Neural cell (in vitro differentiated cells): ENCODE results near the gene ZRANB3. TPM values are rescaled to one million over a fixed set of nuclear protein-coding genes. Genes with fewer than 3 reads are reported as not detected.

Source experiments
- H2AFZ ChIP-seq: fragments of 200-600, 300-800 bp; sonication (generic), shearing (Covaris generic); 2 replicates; pipeline ENCODE4 v1.6.0; 2014; ENCODE audit warnings: low read depth, mild to moderate bottlenecking, antibody characterized with exemption, low read length, moderate library complexity
- H3F3A ChIP-seq: fragments of 200-600 bp; shearing (Covaris generic); 2 replicates; pipeline ENCODE4 v1.6.1; 2016; ENCODE audit warnings: mild to moderate bottlenecking, moderate library complexity, mixed read lengths, antibody characterized with exemption, low read length; ENCODE audit not compliant: insufficient read depth, poor library complexity, severe bottlenecking
- H3K27ac ChIP-seq: fragments of 200-600, 300-800 bp; sonication (generic), shearing (Covaris generic); 2 replicates; pipeline ENCODE4 v1.5.1; 2014; ENCODE audit warnings: mild to moderate bottlenecking, low read length, moderate library complexity
- H3K27me3 ChIP-seq: fragments of 300-800, 200-600 bp; sonication (generic), shearing (Covaris generic); 2 replicates; pipeline ENCODE4 v1.6.0; 2014; ENCODE audit warnings: mild to moderate bottlenecking, low read depth, low read length, moderate library complexity; ENCODE audit not compliant: insufficient read depth
- H3K36me3 ChIP-seq: fragments of 300-800, 200-600 bp; sonication (generic), shearing (Covaris generic); 2 replicates; pipeline ENCODE4 v1.5.1; 2014; ENCODE audit warnings: mild to moderate bottlenecking, antibody characterized with exemption, low read length, moderate library complexity; ENCODE audit not compliant: insufficient read depth
- H3K4me2 ChIP-seq: fragments of 300-800, 200-600 bp; sonication (generic), shearing (Covaris generic); 2 replicates; pipeline ENCODE4 v1.6.0; 2014; ENCODE audit warnings: mild to moderate bottlenecking, low read length
- H3K4me3 ChIP-seq: fragments of 300-800, 200-600 bp; sonication (generic), shearing (Covaris generic); 2 replicates; pipeline ENCODE4 v1.5.1; 2014; ENCODE audit warnings: mild to moderate bottlenecking, low read length, moderate library complexity
- H3K79me2 ChIP-seq: fragments of 200-600 bp; shearing (Covaris generic); replicated peaks from 2 replicates; pipeline ENCODE4 v1.6.0; 2014; ENCODE audit warnings: mild to moderate bottlenecking, low read length, moderate library complexity; ENCODE audit not compliant: insufficient read depth
- H3K9ac ChIP-seq: fragments of 300-800, 200-600 bp; sonication (generic), shearing (Covaris generic); 2 replicates; pipeline ENCODE4 v1.6.1; 2016; ENCODE audit warnings: mild to moderate bottlenecking, low read length, mixed read lengths
- H3K9me2 ChIP-seq: fragments of 200-600 bp; shearing (Covaris generic); 2 replicates; pipeline ENCODE4 v1.6.1; 2016; ENCODE audit warnings: mild to moderate bottlenecking, low read length, mixed read lengths; ENCODE audit not compliant: insufficient read depth
- H3K9me3 ChIP-seq: fragments of 200-600, 300-800 bp; sonication (generic), shearing (Covaris generic); 2 replicates; pipeline ENCODE4 v1.6.1; 2016; ENCODE audit warnings: mild to moderate bottlenecking, mixed run types, low read length, moderate library complexity, mixed read lengths
- H4K20me1 ChIP-seq: fragments of 200-600 bp; shearing (Covaris generic); 2 replicates; pipeline ENCODE4 v1.6.1; 2016; ENCODE audit warnings: mild to moderate bottlenecking, mixed run types; ENCODE audit not compliant: insufficient read depth
- CTCF ChIP-seq: fragments of 450-650 bp; IDR thresholded peaks from 2 replicates; pipeline ENCODE4 v1.5.1; 2014; ENCODE audit warnings: antibody characterized with exemption, mild to moderate bottlenecking, moderate library complexity; ENCODE audit not compliant: poor library complexity, severe bottlenecking
- EP300 ChIP-seq: fragments of 450-650 bp; conservative IDR thresholded peaks from 2 replicates; pipeline ENCODE4 v1.6.1; 2014; ENCODE audit warnings: antibody characterized with exemption, mild to moderate bottlenecking, moderate library complexity; ENCODE audit not compliant: poor library complexity, severe bottlenecking
- EZH2 ChIP-seq: fragments of 200-600, 300-800 bp; shearing (Covaris generic), sonication (generic); IDR thresholded peaks from 2 replicates; pipeline ENCODE4 v1.6.1; 2014; ENCODE audit warnings: antibody characterized with exemption, low read length, borderline replicate concordance, mild to moderate bottlenecking; ENCODE audit not compliant: insufficient read depth, poor library complexity, severe bottlenecking
- MXI1 ChIP-seq: fragments of 450-650 bp; conservative IDR thresholded peaks from 2 replicates; pipeline ENCODE4 v1.6.1; 2014; ENCODE audit warnings: antibody characterized with exemption, mild to moderate bottlenecking; ENCODE audit not compliant: poor library complexity, severe bottlenecking
- POLR2AphosphoS5 ChIP-seq: IDR thresholded peaks from 2 replicates; pipeline ENCODE4 v1.6.1; 2012
- RAD21 ChIP-seq: fragments of 450-650 bp; conservative IDR thresholded peaks from 2 replicates; pipeline ENCODE4 v1.6.1; 2014; ENCODE audit warnings: antibody characterized with exemption, mild to moderate bottlenecking, moderate library complexity
- REST ChIP-seq: IDR thresholded peaks from 2 replicates; pipeline ENCODE4 v1.6.1; 2012; ENCODE audit warnings: borderline replicate concordance
- SMC3 ChIP-seq: fragments of 450-650 bp; conservative IDR thresholded peaks from 2 replicates; pipeline ENCODE4 v1.6.1; 2014; ENCODE audit warnings: antibody characterized with exemption, mild to moderate bottlenecking, moderate library complexity; ENCODE audit not compliant: poor library complexity
- TAF1 ChIP-seq: IDR thresholded peaks from 2 replicates; pipeline ENCODE4 v1.6.1; 2012; ENCODE audit warnings: low read depth
- polyA plus RNA-seq: library from polyadenylated mRNA; depleted of rRNA; stranded (reverse); fragments of >200 nt; gene quantifications from 2 replicates; pipeline ENCODE4 v1.2.3, GENCODE V29; 2014

ZRANB3 gene
- polyA plus RNA-seq, 1 donor from 2014 or later = 3.5 TPM

GRCh38 chr2:135311962-135312361 lies 219.1 kb downstream of the ZRANB3 start:
- TF ChIP-seq TAF1 = no peak
- TF ChIP-seq POLR2AphosphoS5 = no peak
- TF ChIP-seq RAD21 = no peak
- no peak for TF ChIP-seq EZH2
- TF ChIP-seq CTCF = no peak
- TF ChIP-seq EP300 = no peak
- no peak for TF ChIP-seq MXI1
- TF ChIP-seq SMC3 = no peak
- TF ChIP-seq REST = no peak
- H3K27ac ChIP-seq = no peak overlapping the region
- H3K4me3 ChIP-seq = no peak overlapping the region
- H3K27me3 ChIP-seq = no peaks in the 10 kb centered on the region
- H3F3A ChIP-seq = no peaks in the 10 kb centered on the region
- H3K4me2 ChIP-seq = no peak overlapping the region
- no peak overlapping the region for H2AFZ ChIP-seq
- H3K9me2 ChIP-seq = no peaks in the 10 kb centered on the region
- no peaks in the 10 kb centered on the region for H4K20me1 ChIP-seq
- no peak overlapping the region for H3K9ac ChIP-seq
- no peaks in the 10 kb centered on the region for H3K9me3 ChIP-seq
- no peaks in the 10 kb centered on the region for H3K79me2 ChIP-seq
- H3K36me3 ChIP-seq = no peaks in the 10 kb centered on the region

GRCh38 chr2:135311268-135311667 lies 219.8 kb downstream of the ZRANB3 start:
- H3K27ac ChIP-seq = no peak overlapping the region

More at GRCh38 chr2:135311268-135311667, 219.8 kb downstream of the ZRANB3 start:
- H3K4me2 ChIP-seq = no peak overlapping the region
- H3K36me3 ChIP-seq = no peaks in the 10 kb centered on the region
- no peak overlapping the region for H3K9ac ChIP-seq
- no peaks in the 10 kb centered on the region for H3K9me2 ChIP-seq
- no peaks in the 10 kb centered on the region for H4K20me1 ChIP-seq
- H3K27me3 ChIP-seq = no peaks in the 10 kb centered on the region
- no peak overlapping the region for H3K4me3 ChIP-seq
- no peaks in the 10 kb centered on the region for H3K79me2 ChIP-seq
- H3F3A ChIP-seq = no peaks in the 10 kb centered on the region
- H2AFZ ChIP-seq = no peak overlapping the region
- H3K9me3 ChIP-seq = no peaks in the 10 kb centered on the region
- no peak for TF ChIP-seq CTCF
- TF ChIP-seq MXI1 = no peak
- TF ChIP-seq RAD21 = no peak
- no peak for TF ChIP-seq SMC3
- no peak for TF ChIP-seq POLR2AphosphoS5
- TF ChIP-seq TAF1 = no peak
- no peak for TF ChIP-seq REST
- no peak for TF ChIP-seq EZH2
- TF ChIP-seq EP300 = no peak
